HepG2 (cell line): ENCODE results near the gene SSH3.

Experiments
- BRCA1 ChIP-seq: sonication (generic); formaldehyde crosslinking; IDR thresholded peaks from 2 replicates; pipeline ENCODE4 v1.4.0; 2020; ENCODE audit warnings: missing genetic modification reagents
- CBX5 ChIP-seq: sonication (generic); formaldehyde crosslinking; IDR thresholded peaks from 2 replicates; pipeline ENCODE4 v1.4.0; 2020; ENCODE audit warnings: missing genetic modification reagents, borderline replicate concordance
- JUNB ChIP-seq: sonication (generic); formaldehyde crosslinking; IDR thresholded peaks from 2 replicates; pipeline ENCODE4 v1.8.0; 2022; ENCODE audit warnings: missing genetic modification reagents, mild to moderate bottlenecking, borderline replicate concordance
- MAFK ChIP-seq, 2 experiments: IDR thresholded peaks in 1 of 2; conservative IDR thresholded peaks in 1 of 2; 2 replicates each; pipeline ENCODE4 v1.6.1; 2011; ENCODE audit warnings: improper control_type of control experiment in 2 of 2, low read length in 2 of 2
- NR2C2 ChIP-seq: sonication (generic); formaldehyde crosslinking; IDR thresholded peaks from 2 replicates; pipeline ENCODE4 v1.4.0; 2020; ENCODE audit warnings: missing genetic modification reagents, mild to moderate bottlenecking, moderate library complexity, borderline replicate concordance
- PPARG ChIP-seq: conservative IDR thresholded peaks from 2 replicates; pipeline ENCODE4 v1.6.1; 2016; ENCODE audit warnings: missing biosample characterization, missing genetic modification reagents
- SP2 ChIP-seq: sonication (generic); formaldehyde crosslinking; IDR thresholded peaks from 2 replicates; pipeline ENCODE4 v1.5.1; 2020; ENCODE audit warnings: mild to moderate bottlenecking, missing genetic modification reagents
- ZNF747 ChIP-seq: sonication (generic); formaldehyde crosslinking; IDR thresholded peaks from 2 replicates; pipeline ENCODE4 v1.8.1; 2023; ENCODE audit warnings: missing genetic modification reagents, mild to moderate bottlenecking, borderline replicate concordance
- TF ChIP-seq, protein P1 (sequence below): sonication (generic); formaldehyde crosslinking; IDR thresholded peaks from 2 replicates; pipeline ENCODE4 v1.5.0; 2020; ENCODE audit warnings: missing genetic modification reagents

DNA sequence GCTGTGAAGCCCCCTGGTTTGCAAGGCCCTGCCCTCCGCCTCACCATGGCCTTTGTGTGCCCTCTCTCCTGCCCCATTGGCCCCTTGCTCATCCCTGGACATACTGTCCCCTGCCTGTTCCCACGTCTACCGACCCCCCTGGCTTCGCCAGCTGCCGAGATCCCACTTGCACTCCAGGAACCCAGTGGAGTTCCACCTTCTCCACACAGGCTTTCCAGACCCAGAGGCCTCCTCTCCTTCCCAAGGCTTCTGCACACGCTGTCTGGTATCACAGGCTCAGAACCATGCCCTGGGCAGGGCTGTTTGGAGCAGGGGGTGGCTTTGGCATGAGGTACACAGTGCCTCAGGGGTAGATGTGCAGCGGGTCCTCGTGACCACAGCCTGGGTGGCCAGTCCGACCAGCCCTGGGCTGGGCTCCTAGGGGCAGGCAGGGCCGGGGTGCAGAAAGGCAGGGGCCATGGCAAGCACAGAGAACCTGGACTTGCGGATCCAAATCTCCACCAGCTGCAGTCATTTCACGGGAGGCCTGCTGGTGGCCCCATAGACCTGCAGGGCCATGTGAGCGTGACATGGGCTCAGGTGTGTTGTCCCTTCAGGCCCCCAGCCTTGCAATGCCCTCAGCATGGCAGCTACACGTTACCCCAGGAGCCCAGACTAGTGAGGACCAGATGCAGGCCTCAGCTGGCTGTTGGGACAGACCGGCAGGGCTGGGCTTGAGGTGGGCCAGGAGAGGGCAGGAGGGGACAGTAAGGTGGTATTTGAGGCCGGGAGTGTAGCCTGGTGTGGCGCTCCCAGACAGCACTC lies 27.5 kb upstream of the SSH3 start:
- TF ChIP-seq, protein P1, sequence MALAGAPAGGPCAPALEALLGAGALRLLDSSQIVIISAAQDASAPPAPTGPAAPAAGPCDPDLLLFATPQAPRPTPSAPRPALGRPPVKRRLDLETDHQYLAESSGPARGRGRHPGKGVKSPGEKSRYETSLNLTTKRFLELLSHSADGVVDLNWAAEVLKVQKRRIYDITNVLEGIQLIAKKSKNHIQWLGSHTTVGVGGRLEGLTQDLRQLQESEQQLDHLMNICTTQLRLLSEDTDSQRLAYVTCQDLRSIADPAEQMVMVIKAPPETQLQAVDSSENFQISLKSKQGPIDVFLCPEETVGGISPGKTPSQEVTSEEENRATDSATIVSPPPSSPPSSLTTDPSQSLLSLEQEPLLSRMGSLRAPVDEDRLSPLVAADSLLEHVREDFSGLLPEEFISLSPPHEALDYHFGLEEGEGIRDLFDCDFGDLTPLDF (CRISPR knock-in tag) = no peak
- TF ChIP-seq JUNB (CRISPR knock-in tag) (no peak), BRCA1 (CRISPR knock-in tag) (no peak), NR2C2 (CRISPR knock-in tag) (no peak), MAFK (conservative IDR thresholded peaks at IDR 0.05 in 1 of 2, IDR thresholded peaks at IDR 0.05 in 1 of 2; ENCODE audit: low read length in 2 of 2) (no peak), CBX5 (CRISPR knock-in tag) (no peak), ZNF747 (CRISPR knock-in tag) (no peak), SP2 (CRISPR knock-in tag) (no peak), PPARG (CRISPR knock-in tag) (no peak)
